Kidney (tissue), 14 donors: Measurements from ENCODE around the gene TNIP2. TPM values are rescaled to one million over a fixed set of nuclear protein-coding genes. Genes with fewer than 3 reads are reported as not detected.

Source experiments
- DNase-seq, 5 donors: peaks; one replicate each; pipeline ENCODE4 v3.0.0-alpha.2; 2013 to 2020
- FAIRE-seq: peaks from 2 replicates; lab custom pipeline; 2012; peaks lifted over from hg19 to GRCh38; lab: Jason Lieb, UNC
- H3K27ac ChIP-seq, 2 donors: one replicate each; pipeline ENCODE4 v1.7.0; 2013; ENCODE audit warnings: low read depth in 2 of 2, low read length in 2 of 2, inconsistent platforms in 1 of 2
- H3K27me3 ChIP-seq: one replicate; pipeline ENCODE4 v1.7.1; 2013; ENCODE audit warnings: low read length, inconsistent platforms; ENCODE audit not compliant: control insufficient read depth, insufficient read depth
- H3K36me3 ChIP-seq, 3 donors: one replicate each; pipeline versions ENCODE4 v1.7.0 to v1.7.1; 2013; ENCODE audit warnings: low read length in 3 of 3, control low read depth in 1 of 3, inconsistent platforms in 1 of 3; ENCODE audit not compliant: insufficient read depth in 3 of 3, control insufficient read depth in 2 of 3
- H3K4me1 ChIP-seq, 3 donors: one replicate each; pipeline versions ENCODE4 v1.7.0 to v1.7.1; 2013; ENCODE audit warnings: low read length in 3 of 3, inconsistent platforms in 1 of 3, low read depth in 1 of 3; ENCODE audit not compliant: control insufficient read depth in 2 of 3, insufficient read depth in 2 of 3
- H3K4me3 ChIP-seq, 3 donors: one replicate each; pipeline versions ENCODE4 v1.7.0 to v1.8.1; 2013; ENCODE audit warnings: low read length in 3 of 3, control low read depth in 1 of 3, inconsistent platforms in 1 of 3
- H3K9ac ChIP-seq, 3 donors: one replicate each; pipeline versions ENCODE4 v1.7.0 to v1.7.1; 2013; ENCODE audit warnings: low read length in 3 of 3, control low read depth in 1 of 3, inconsistent platforms in 1 of 3
- H3K9me3 ChIP-seq, 3 donors: one replicate each; pipeline versions ENCODE4 v1.7.0 to v1.7.1; 2013; ENCODE audit warnings: low read length in 3 of 3, control low read depth in 1 of 3, inconsistent platforms in 1 of 3; ENCODE audit not compliant: control insufficient read depth in 2 of 3, insufficient read depth in 1 of 3
- intact Hi-C: fragments of 100-400 bp; cut with DNase I; formaldehyde crosslinking; loops from one replicate; pipeline ENCODE4 v1.11.1; 2022
- polyA plus RNA-seq: library from polyadenylated mRNA; stranded (reverse); fragments of 350-450 nt; fragmentation: Illumina TruSeq; extraction: RNeasy Lipid Tissue Mini Kit (QIAGEN cat#74804); gene quantifications from one replicate; pipeline ENCODE4 v1.2.3, GENCODE V29; 2014; ENCODE audit warnings: low read depth, low replicate concordance; ENCODE audit not compliant: insufficient read depth
- total RNA-seq: library from RNA; stranded (reverse); fragmentation: NEBNext Ultra II Directional; extraction: Animal tissue kit (Norgen Biotek cat#: 25700); gene quantifications from one replicate; pipeline ENCODE4 v1.2.1, GENCODE V29; 2021
- TF ChIP-seq, protein P1 (sequence below): IDR thresholded peaks from 3 replicates; pipeline ENCODE4 v1.5.1; 2012; ENCODE audit warnings: mild to moderate bottlenecking, moderate library complexity, borderline replicate concordance; ENCODE audit not compliant: insufficient read depth; ENCODE audit errors: extremely low read depth
- donor health status: control.
- donor health status: control.
- donor health status: control.
- donor health status: control.
- donor health status: control.
- donor health status: DM: yes; HTN: yes; CAD: no.
- donor health status: Normal renal cell carcinoma (clear cell type).

TNIP2 gene
- total and polyA plus RNA-seq, 2 donors from 2014 or later = 43.1 to 44.4 TPM

DNA sequence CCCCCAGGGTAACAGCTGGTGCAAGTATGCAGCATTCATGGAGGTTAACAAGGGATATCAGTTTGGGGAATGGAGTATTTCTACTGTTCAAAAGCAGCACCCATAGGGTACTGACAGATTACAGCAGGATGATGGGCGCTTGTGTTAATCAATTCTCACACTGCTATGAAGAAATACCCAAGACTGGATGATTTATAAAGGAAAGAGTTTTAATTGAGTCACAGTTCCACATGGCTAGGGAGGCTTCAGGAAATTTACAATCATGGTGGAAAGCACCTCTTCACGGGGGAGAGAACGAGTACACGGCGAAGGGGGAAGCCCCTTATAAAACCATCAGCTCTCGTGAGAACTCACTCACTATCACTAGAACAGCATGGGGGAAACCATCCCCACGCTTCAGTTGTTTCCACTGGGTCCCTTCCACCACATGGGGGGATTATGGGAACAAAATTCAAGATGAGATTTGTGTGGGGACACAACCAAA is 64.1 kb downstream of the TNIP2 start:
- Histone ChIP-seq H3K4me3 (no peak overlapping the region), H3K9me3 (no peaks in the 10 kb centered on the region), H3K27me3 (no peaks in the 10 kb centered on the region), H3K4me1 (peaks cover 0 to under 1% (median 0%) of the 10 kb centered on the region in 3 donors), H3K9ac (no peak overlapping the region), H3K36me3 (peaks cover 10 to 62% (median 29%) of the 10 kb centered on the region in 3 donors), H3K27ac (no peak overlapping the region)
- DNase-seq = no peak
- TF ChIP-seq, protein P1, sequence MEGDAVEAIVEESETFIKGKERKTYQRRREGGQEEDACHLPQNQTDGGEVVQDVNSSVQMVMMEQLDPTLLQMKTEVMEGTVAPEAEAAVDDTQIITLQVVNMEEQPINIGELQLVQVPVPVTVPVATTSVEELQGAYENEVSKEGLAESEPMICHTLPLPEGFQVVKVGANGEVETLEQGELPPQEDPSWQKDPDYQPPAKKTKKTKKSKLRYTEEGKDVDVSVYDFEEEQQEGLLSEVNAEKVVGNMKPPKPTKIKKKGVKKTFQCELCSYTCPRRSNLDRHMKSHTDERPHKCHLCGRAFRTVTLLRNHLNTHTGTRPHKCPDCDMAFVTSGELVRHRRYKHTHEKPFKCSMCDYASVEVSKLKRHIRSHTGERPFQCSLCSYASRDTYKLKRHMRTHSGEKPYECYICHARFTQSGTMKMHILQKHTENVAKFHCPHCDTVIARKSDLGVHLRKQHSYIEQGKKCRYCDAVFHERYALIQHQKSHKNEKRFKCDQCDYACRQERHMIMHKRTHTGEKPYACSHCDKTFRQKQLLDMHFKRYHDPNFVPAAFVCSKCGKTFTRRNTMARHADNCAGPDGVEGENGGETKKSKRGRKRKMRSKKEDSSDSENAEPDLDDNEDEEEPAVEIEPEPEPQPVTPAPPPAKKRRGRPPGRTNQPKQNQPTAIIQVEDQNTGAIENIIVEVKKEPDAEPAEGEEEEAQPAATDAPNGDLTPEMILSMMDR = no peak
- FAIRE-seq = no peak
- intact Hi-C loops = no loop called here

Other genes starting within 250 kb of the TNIP2 start
- 29.3 TPM for gene FAM193A, start 219.7 kb downstream of the TNIP2 start, total RNA-seq
- gene FAM193A, start 219.7 kb downstream of the TNIP2 start, polyA plus RNA-seq = 6.3 TPM
- 128 TPM for gene SH3BP2, start 36.7 kb upstream of the TNIP2 start, total RNA-seq
- gene SH3BP2, start 36.7 kb upstream of the TNIP2 start, polyA plus RNA-seq = 27.3 TPM
- 313 TPM for gene ADD1, start 87.5 kb upstream of the TNIP2 start, total RNA-seq
- 232 TPM for gene ADD1, start 87.5 kb upstream of the TNIP2 start, polyA plus RNA-seq
- gene NOP14, start 207.1 kb upstream of the TNIP2 start, total RNA-seq = 22.0 TPM
- gene NOP14, start 207.1 kb upstream of the TNIP2 start, polyA plus RNA-seq = 15.1 TPM
- gene GRK4, start 207.2 kb upstream of the TNIP2 start, total RNA-seq = 4.3 TPM
- gene GRK4, start 207.2 kb upstream of the TNIP2 start, polyA plus RNA-seq = 4.3 TPM